Body of pancreas (tissue), 4 donors: ENCODE data around the gene H6PD. TPM values are rescaled to one million over a fixed set of nuclear protein-coding genes. Genes with fewer than 3 reads are reported as not detected.

Source experiments
- ATAC-seq: fragments of 150-250 bp; one replicate; pipeline ENCODE4 v1.9.1; 2016
- DNase-seq, 4 donors: peaks; one replicate each; pipeline ENCODE4 v3.0.0-alpha.2; 2019
- H3K27ac ChIP-seq, 4 donors: fragments of 200-600 bp; sonication (generic); 1 replicate in 3 of 4; 2 replicates in 1 of 4; pipeline versions ENCODE4 v1.5.1 to v1.6.1; 2016 to 2019; ENCODE audit warnings: mild to moderate bottlenecking in 1 of 4, mixed read lengths in 1 of 4, moderate library complexity in 1 of 4
- H3K27me3 ChIP-seq, 2 donors: fragments of 200-600 bp; sonication (generic); one replicate each; pipeline ENCODE4 v1.6.0; 2016; ENCODE audit warnings: mild to moderate bottlenecking in 1 of 2
- H3K36me3 ChIP-seq, 2 donors: fragments of 200-600 bp; sonication (generic); replicated peaks in 1 of 2; 2 replicates each; pipeline ENCODE4 v1.5.1; 2016; ENCODE audit warnings: low read depth in 2 of 2; ENCODE audit not compliant: insufficient read depth in 1 of 2
- H3K4me1 ChIP-seq: fragments of 200-600 bp; sonication (generic); one replicate; pipeline ENCODE4 v1.6.0; 2016
- H3K4me3 ChIP-seq, 2 donors: fragments of 200-600 bp; sonication (generic); 1 replicate in 1 of 2; 2 replicates in 1 of 2; pipeline ENCODE4 v1.5.1; 2016 to 2019
- H3K9me3 ChIP-seq, 3 donors: fragments of 200-600 bp; sonication (generic); 1 replicate in 2 of 3; 2 replicates in 1 of 3; pipeline ENCODE4 v1.5.1; 2016
- CTCF ChIP-seq, 7 experiments: fragments of 450-650 bp in 4 of 7; fragments of 200-600 bp in 3 of 7; sonication (generic) in 3 of 7; IDR thresholded peaks; one replicate each; pipeline ENCODE4 v1.5.1; 2016 to 2019; ENCODE audit warnings: antibody characterized with exemption in 7 of 7
- POLR2A ChIP-seq, 3 donors: fragments of 450-650 bp; IDR thresholded peaks; one replicate each; pipeline ENCODE4 v1.6.1; 2016; ENCODE audit warnings: antibody characterized with exemption in 3 of 3, mild to moderate bottlenecking in 2 of 3
- WGBS, 2 donors: methylation state at CpG; one replicate each; pipeline ENCODE4 v1.1.5; 2017; 5-methylcytosine and 5-hydroxymethylcytosine counted together
- intact Hi-C: fragments of 100-400 bp; cut with DNase I; formaldehyde crosslinking; loops from one replicate; pipeline ENCODE4 v1.15.1; 2023
- total RNA-seq, 2 donors: library from RNA; depleted of rRNA; stranded (reverse); fragments of >200 nt; gene quantifications; one replicate each; pipeline ENCODE4 v1.1.0, GENCODE V29; 2016

H6PD gene
- total RNA-seq, 2 donors from 2014 or later = 24.1 to 35.6 TPM

GRCh38 chr1:9282696-9282955 lies 48.1 kb downstream of the H6PD start:
- intact Hi-C loops = loop anchor here (10.0 kb wide), 2 partner anchors 172 to 202 kb away; no protein-coding TSS in a partner anchor

GRCh38 chr1:9284061-9284460 lies 49.5 kb downstream of the H6PD start:
- TF ChIP-seq CTCF (IDR thresholded peaks at IDR 0.05) (no peak), POLR2A (IDR thresholded peaks at IDR 0.05) (no peak)
- Histone ChIP-seq H3K4me3 (no peak overlapping the region), H3K27ac (no peak overlapping the region), H3K36me3 (no peaks in the 10 kb centered on the region), H3K9me3 (no peaks in the 10 kb centered on the region), H3K27me3 (no peaks in the 10 kb centered on the region), H3K4me1 (peaks cover 4% of the 10 kb centered on the region)
- no peak for ATAC-seq
- no peak for DNase-seq
- intact Hi-C loops = loop anchor here (10.0 kb wide), 2 partner anchors 171 to 201 kb away; no protein-coding TSS in a partner anchor
- WGBS, 2 donors = 80 to 93% methylated on average over 2 of the region's 2 CpGs

More at GRCh38 chr1:9282696-9282955, 48.1 kb downstream of the H6PD start:
- no peak for TF ChIP-seq POLR2A (IDR thresholded peaks at IDR 0.05)
- Histone ChIP-seq H3K4me1 (peaks cover 4% of the 10 kb centered on the region), H3K9me3 (no peaks in the 10 kb centered on the region), H3K27ac (no peak overlapping the region), H3K36me3 (no peaks in the 10 kb centered on the region), H3K27me3 (no peaks in the 10 kb centered on the region), H3K4me3 (no peak overlapping the region)
- 66% methylated on average over 4 of the region's 4 CpGs for WGBS, 2 donors
- no peak for DNase-seq
- no peak for ATAC-seq

GRCh38 chr1:9286556-9286955 lies 52.0 kb downstream of the H6PD start:
- intact Hi-C loops = loop anchor here (10.0 kb wide), 2 partner anchors 168 to 198 kb away; no protein-coding TSS in a partner anchor

GRCh38 chr1:9289090-9289534 lies 54.5 kb downstream of the H6PD start:
- intact Hi-C loops = loop anchor here (10.0 kb wide), 2 partner anchors 166 to 196 kb away; no protein-coding TSS in a partner anchor
- H3K36me3 ChIP-seq = no peaks in the 10 kb centered on the region
- H3K9me3 ChIP-seq = no peaks in the 10 kb centered on the region
- DNase-seq (peak; percentile 74 to 88 (median 84)), ATAC-seq (no peak)
- H3K27ac ChIP-seq = no peak overlapping the region
- H3K4me1 ChIP-seq = peaks cover 26% of the 10 kb centered on the region
- H3K27me3 ChIP-seq = no peaks in the 10 kb centered on the region
- H3K4me3 ChIP-seq = no peak overlapping the region
- WGBS, 2 donors = 38 to 42% methylated on average over 6 of the region's 6 CpGs
- no peak for TF ChIP-seq POLR2A (IDR thresholded peaks at IDR 0.05)
- peak; percentile 62 to 94 (median 91) for TF ChIP-seq CTCF (IDR thresholded peaks at IDR 0.05)

More at GRCh38 chr1:9286556-9286955, 52.0 kb downstream of the H6PD start:
- Histone ChIP-seq H3K4me3 (no peak overlapping the region), H3K36me3 (no peaks in the 10 kb centered on the region), H3K4me1 (peaks cover 20% of the 10 kb centered on the region), H3K27me3 (no peaks in the 10 kb centered on the region), H3K27ac (no peak overlapping the region), H3K9me3 (no peaks in the 10 kb centered on the region)
- WGBS, 2 donors = 54 to 76% methylated on average over 6 of the region's 6 CpGs
- ATAC-seq (no peak), DNase-seq (no peak)
- TF ChIP-seq CTCF (IDR thresholded peaks at IDR 0.05) = no peak
- no peak for TF ChIP-seq POLR2A (IDR thresholded peaks at IDR 0.05)

GRCh38 chr1:9289711-9290485 lies 55.3 kb downstream of the H6PD start:
- DNase-seq (peak; percentile 47 to 72 (median 56)), ATAC-seq (peak; percentile 34)
- WGBS, 2 donors = 19 to 29% methylated on average over 5 of the region's 5 CpGs
- Histone ChIP-seq H3K4me3 (no peak overlapping the region), H3K4me1 (peaks cover 34% of the 10 kb centered on the region), H3K27ac (peak overlapping the region; percentile 23 to 78 (median 44)), H3K9me3 (no peaks in the 10 kb centered on the region), H3K36me3 (no peaks in the 10 kb centered on the region), H3K27me3 (no peaks in the 10 kb centered on the region)
- intact Hi-C loops = loop anchor here (10.0 kb wide), 2 partner anchors 165 to 195 kb away; no protein-coding TSS in a partner anchor
- TF ChIP-seq CTCF (IDR thresholded peaks at IDR 0.05) (no peak), POLR2A (IDR thresholded peaks at IDR 0.05) (no peak)
